Endodermal cell (in vitro differentiated cells): ENCODE data around the gene DOCK9. TPM values are rescaled to one million over a fixed set of nuclear protein-coding genes. Genes with fewer than 3 reads are reported as not detected.

Source experiments
- DNase-seq: peaks from one replicate; pipeline ENCODE4 v3.0.0-alpha.2; 2017
- H3K27ac ChIP-seq: 2 replicates; pipeline ENCODE4 v1.5.1; 2013; ENCODE audit warnings: mild to moderate bottlenecking, low read depth, low read length, moderate library complexity
- H3K27me3 ChIP-seq: 2 replicates; pipeline ENCODE4 v1.6.1; 2013; ENCODE audit warnings: mild to moderate bottlenecking, low read length, moderate library complexity; ENCODE audit not compliant: insufficient read depth, control insufficient read depth, poor library complexity, severe bottlenecking
- H3K36me3 ChIP-seq: 2 replicates; pipeline ENCODE4 v1.7.0; 2013; ENCODE audit warnings: mild to moderate bottlenecking, low read length, moderate library complexity; ENCODE audit not compliant: control insufficient read depth, insufficient read depth
- H3K4me1 ChIP-seq: one replicate; pipeline ENCODE4 v1.7.0; 2013; ENCODE audit warnings: low read length; ENCODE audit not compliant: control insufficient read depth, insufficient read depth
- H3K4me3 ChIP-seq: 2 replicates; pipeline ENCODE4 v1.5.1; 2013; ENCODE audit warnings: mild to moderate bottlenecking, low read length, moderate library complexity
- H3K9ac ChIP-seq: 2 replicates; pipeline ENCODE4 v1.6.1; 2013; ENCODE audit warnings: mild to moderate bottlenecking, low read length, moderate library complexity; ENCODE audit not compliant: poor library complexity, severe bottlenecking; ENCODE audit errors: extremely low read depth
- H3K9me3 ChIP-seq: 2 replicates; pipeline ENCODE4 v1.6.1; 2013; ENCODE audit warnings: mild to moderate bottlenecking, low read length, moderate library complexity; ENCODE audit not compliant: control insufficient read depth
- H3K27ac Mint-ChIP-seq: 2 replicates; pipeline ENCODE4 v1.8.0; 2020; ENCODE audit warnings: mixed read lengths
- H3K27me3 Mint-ChIP-seq: 2 replicates; pipeline ENCODE4 v1.8.0; 2021; ENCODE audit warnings: mild to moderate bottlenecking, mixed read lengths; ENCODE audit not compliant: insufficient read depth
- H3K36me3 Mint-ChIP-seq: 2 replicates; pipeline ENCODE4 v1.8.0; 2020; ENCODE audit warnings: low read depth, mixed read lengths
- H3K4me1 Mint-ChIP-seq: 2 replicates; pipeline ENCODE4 v1.8.0; 2020; ENCODE audit warnings: mixed read lengths
- H3K4me3 Mint-ChIP-seq: 2 replicates; pipeline ENCODE4 v1.8.0; 2020; ENCODE audit warnings: mild to moderate bottlenecking, moderate library complexity, mixed read lengths
- H3K9me3 Mint-ChIP-seq: 2 replicates; pipeline ENCODE4 v1.8.0; 2020; ENCODE audit warnings: mild to moderate bottlenecking, mixed read lengths
- WGBS, 2 experiments: methylation state at CpG; one replicate each; pipeline versions ENCODE4 v1.1.5 to v1.1.7; 2013; ENCODE audit warnings: missing lambda C conversion rate in 2 of 2, mixed read lengths in 1 of 2; ENCODE audit not compliant: insufficient coverage in 1 of 2, insufficient read length in 1 of 2; 5-methylcytosine and 5-hydroxymethylcytosine counted together
- total RNA-seq, 2 donors: library from RNA; stranded (reverse); fragmentation: NEBNext Ultra II Directional in 1 of 2; extraction: Animal tissue kit (Norgen Biotek cat#: 25700) in 1 of 2; gene quantifications; 2 replicates in 1 of 2; 3 replicates in 1 of 2; pipeline ENCODE4 v1.2.1, GENCODE V29; 2021
- TF ChIP-seq, protein P1 (sequence below): fragments of 200-600 bp; sonication (generic); conservative IDR thresholded peaks from 2 replicates; pipeline ENCODE4 v1.5.0; 2021; ENCODE audit warnings: antibody characterized with exemption, mild to moderate bottlenecking

Gene DOCK9
- total RNA-seq, 2 donors from 2014 or later = 15.6 to 22.5 TPM

DNA sequence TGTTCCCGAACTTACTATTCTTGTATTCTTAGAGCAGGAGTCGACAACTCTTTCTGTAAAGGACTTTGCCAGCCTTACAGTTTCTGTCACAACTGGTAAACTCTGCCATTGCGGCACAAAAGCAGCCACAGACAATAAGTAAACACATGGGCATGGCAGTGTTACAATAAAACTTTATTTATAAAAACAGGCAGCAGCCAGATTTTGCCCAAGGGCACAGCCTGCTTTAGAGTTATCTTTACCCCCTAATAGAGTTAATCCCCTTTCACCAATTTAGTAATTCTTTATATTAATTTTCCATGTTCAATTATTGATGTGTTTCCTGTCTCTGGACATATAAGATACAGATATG is 19.4 kb downstream of the DOCK9 start:
- Histone ChIP-seq H3K9me3 (no peaks in the 10 kb centered on the region), H3K4me3 (no peak overlapping the region), H3K9ac (no peak overlapping the region), H3K27me3 (no peaks in the 10 kb centered on the region), H3K27ac (no peak overlapping the region), H3K36me3 (no peaks in the 10 kb centered on the region), H3K4me1 (no peaks in the 10 kb centered on the region)
- DNase-seq = no peak
- Mint-ChIP-seq H3K27ac (no peak overlapping the region), H3K4me3 (no peak overlapping the region), H3K27me3 (no peaks in the 10 kb centered on the region), H3K9me3 (no peaks in the 10 kb centered on the region), H3K4me1 (peaks cover 17% of the 10 kb centered on the region), H3K36me3 (no peaks in the 10 kb centered on the region)
- 89 to 94% methylated on average over 2 to 3 of the region's 3 CpGs for WGBS, 2 experiments
- TF ChIP-seq, protein P1, sequence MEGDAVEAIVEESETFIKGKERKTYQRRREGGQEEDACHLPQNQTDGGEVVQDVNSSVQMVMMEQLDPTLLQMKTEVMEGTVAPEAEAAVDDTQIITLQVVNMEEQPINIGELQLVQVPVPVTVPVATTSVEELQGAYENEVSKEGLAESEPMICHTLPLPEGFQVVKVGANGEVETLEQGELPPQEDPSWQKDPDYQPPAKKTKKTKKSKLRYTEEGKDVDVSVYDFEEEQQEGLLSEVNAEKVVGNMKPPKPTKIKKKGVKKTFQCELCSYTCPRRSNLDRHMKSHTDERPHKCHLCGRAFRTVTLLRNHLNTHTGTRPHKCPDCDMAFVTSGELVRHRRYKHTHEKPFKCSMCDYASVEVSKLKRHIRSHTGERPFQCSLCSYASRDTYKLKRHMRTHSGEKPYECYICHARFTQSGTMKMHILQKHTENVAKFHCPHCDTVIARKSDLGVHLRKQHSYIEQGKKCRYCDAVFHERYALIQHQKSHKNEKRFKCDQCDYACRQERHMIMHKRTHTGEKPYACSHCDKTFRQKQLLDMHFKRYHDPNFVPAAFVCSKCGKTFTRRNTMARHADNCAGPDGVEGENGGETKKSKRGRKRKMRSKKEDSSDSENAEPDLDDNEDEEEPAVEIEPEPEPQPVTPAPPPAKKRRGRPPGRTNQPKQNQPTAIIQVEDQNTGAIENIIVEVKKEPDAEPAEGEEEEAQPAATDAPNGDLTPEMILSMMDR = no peak

DNA sequence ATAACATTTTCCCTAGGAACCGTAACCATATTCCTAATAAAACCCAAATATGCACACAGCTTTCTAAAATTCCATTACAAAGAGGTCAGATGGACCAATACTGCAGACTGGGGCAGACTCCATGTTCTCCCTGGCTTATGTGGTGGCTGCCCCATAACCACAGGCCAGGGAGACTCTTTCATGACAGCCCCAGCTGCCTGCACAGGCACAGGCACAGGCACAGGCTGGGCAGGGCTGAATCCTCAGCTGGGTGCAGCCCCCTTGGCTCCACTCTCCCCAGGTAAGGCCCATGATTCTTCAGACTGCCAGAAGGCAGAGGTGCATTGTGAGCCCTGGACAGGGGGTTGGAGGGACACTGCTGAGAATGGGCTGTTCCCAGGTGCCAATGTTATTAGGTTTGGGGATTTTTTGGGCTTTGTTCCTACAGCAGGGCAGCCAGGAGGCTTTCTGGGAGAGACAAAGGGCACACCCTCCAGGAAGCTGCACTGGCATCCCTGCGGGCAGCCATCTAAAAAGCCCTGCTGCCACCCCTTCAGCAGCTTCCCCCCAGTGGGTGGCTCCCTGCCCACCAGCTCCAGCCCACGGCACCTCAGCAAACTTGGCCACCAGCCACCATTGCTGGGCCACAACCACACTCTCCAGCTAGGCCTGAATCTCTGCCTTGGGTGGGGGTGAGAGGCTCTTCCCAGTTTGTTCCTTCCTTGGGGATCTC is 20.0 kb downstream of the DOCK9 start:
- no peaks in the 10 kb centered on the region for H3K9me3 Mint-ChIP-seq
- H3K4me1 Mint-ChIP-seq = peaks cover 20% of the 10 kb centered on the region
- no peaks in the 10 kb centered on the region for H3K27me3 Mint-ChIP-seq

DNA sequence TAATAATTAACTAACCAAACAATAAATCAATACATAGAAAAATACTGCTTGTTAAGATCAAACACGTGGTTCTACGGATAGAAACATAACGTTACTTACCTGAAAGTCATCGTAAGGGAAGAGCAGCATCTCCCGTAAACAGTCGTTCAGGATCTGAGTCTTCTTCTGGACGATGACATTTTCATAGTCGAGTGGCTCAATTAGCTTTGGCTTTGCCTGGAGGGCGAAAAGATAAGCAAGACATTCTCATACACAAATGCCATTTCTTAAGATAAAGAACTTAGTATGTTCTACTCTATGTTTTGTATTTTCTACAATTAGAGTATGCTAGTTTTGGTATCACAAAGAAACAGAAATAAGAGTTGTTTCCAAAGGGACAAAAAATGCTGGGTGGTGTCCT is 22.5 kb downstream of the DOCK9 start:
- H3K27me3 ChIP-seq = no peaks in the 10 kb centered on the region
- H3K36me3 Mint-ChIP-seq = no peaks in the 10 kb centered on the region
- no peak overlapping the region for H3K27ac ChIP-seq
- H3K9ac ChIP-seq = no peak overlapping the region
- DNase-seq = no peak
- peaks cover 21% of the 10 kb centered on the region for H3K4me1 Mint-ChIP-seq
- no peak overlapping the region for H3K4me3 Mint-ChIP-seq
- H3K4me3 ChIP-seq = no peak overlapping the region
- H3K9me3 ChIP-seq = no peaks in the 10 kb centered on the region
- WGBS, 2 experiments = 91 to 94% methylated on average over 8 to 9 of the region's 9 CpGs
- H3K4me1 ChIP-seq = no peaks in the 10 kb centered on the region
- no peaks in the 10 kb centered on the region for H3K36me3 ChIP-seq
- TF ChIP-seq, protein P1 = no peak
- no peak overlapping the region for H3K27ac Mint-ChIP-seq
- H3K27me3 Mint-ChIP-seq = no peaks in the 10 kb centered on the region
- H3K9me3 Mint-ChIP-seq = no peaks in the 10 kb centered on the region

More for the DNA sequence above, 20.0 kb downstream of the DOCK9 start:
- H3K27ac ChIP-seq = no peak overlapping the region
- no peak overlapping the region for H3K9ac ChIP-seq
- TF ChIP-seq, protein P1 = no peak
- Mint-ChIP-seq H3K27ac (no peak overlapping the region), H3K4me3 (no peak overlapping the region), H3K36me3 (no peaks in the 10 kb centered on the region)
- no peaks in the 10 kb centered on the region for H3K36me3 ChIP-seq
- 95% methylated on average over 3 of the region's 3 CpGs; no CpG with 5 or more reads in 1 of the 2 experiments for WGBS, 2 experiments
- no peaks in the 10 kb centered on the region for H3K4me1 ChIP-seq
- DNase-seq = no peak
- H3K27me3 ChIP-seq = no peaks in the 10 kb centered on the region
- H3K9me3 ChIP-seq = no peaks in the 10 kb centered on the region
- no peak overlapping the region for H3K4me3 ChIP-seq
